Fibroblast of lung (primary cell): ENCODE data around the gene ATP8A2. TPM values are rescaled to one million over a fixed set of nuclear protein-coding genes. Genes with fewer than 3 reads are reported as not detected.
A peak's percentile ranks its signal among the peaks of the same experiment; 100 is the strongest.

Source experiments
- DNase-seq, 2 donors: peaks; one replicate each; pipeline versions ENCODE4 v3.0.0 to v3.0.0-alpha.2; 2010; ENCODE audit warnings: low read depth in 2 of 2
- H2AFZ ChIP-seq: 2 replicates; pipeline ENCODE4 v1.5.1; 2012; ENCODE audit warnings: low read length, control low read depth, inconsistent platforms
- H3K27ac ChIP-seq: 2 replicates; pipeline ENCODE4 v1.5.1; 2011; ENCODE audit warnings: low read length, control low read depth; ENCODE audit not compliant: insufficient read depth
- H3K27me3 ChIP-seq: 2 replicates; pipeline ENCODE4 v1.5.1; 2011; ENCODE audit warnings: mild to moderate bottlenecking, low read length; ENCODE audit not compliant: control insufficient read depth, insufficient read depth
- H3K36me3 ChIP-seq: 2 replicates; pipeline ENCODE4 v1.5.1; 2011; ENCODE audit warnings: low read length; ENCODE audit not compliant: control insufficient read depth, insufficient read depth
- H3K4me1 ChIP-seq: 2 replicates; pipeline ENCODE4 v1.5.1; 2011; ENCODE audit warnings: low read length; ENCODE audit not compliant: control insufficient read depth, insufficient read depth; ENCODE audit errors: extremely low read depth
- H3K4me2 ChIP-seq: 2 replicates; pipeline ENCODE4 v1.5.1; 2011; ENCODE audit warnings: low read length, control low read depth; ENCODE audit not compliant: insufficient read depth; ENCODE audit errors: extremely low read depth
- H3K4me3 ChIP-seq, 4 experiments: fragments of 200-600 bp in 1 of 4; sonication (generic) in 1 of 4; replicated peaks in 1 of 4; 2 replicates each; pipeline ENCODE4 v1.5.1; 2011 to 2016; ENCODE audit warnings: low read length in 4 of 4, low read depth in 3 of 4, mild to moderate bottlenecking in 3 of 4, control low read depth in 2 of 4, inconsistent platforms in 1 of 4, mixed read lengths in 1 of 4; ENCODE audit not compliant: insufficient read depth in 1 of 4; ENCODE audit errors: control extremely low read depth in 1 of 4
- H3K79me2 ChIP-seq: 2 replicates; pipeline ENCODE4 v1.5.1; 2012; ENCODE audit warnings: mild to moderate bottlenecking, low read length, inconsistent platforms; ENCODE audit not compliant: control insufficient read depth, insufficient read depth
- H3K9ac ChIP-seq: 2 replicates; pipeline ENCODE4 v1.5.1; 2011; ENCODE audit warnings: mild to moderate bottlenecking, low read length, control low read depth; ENCODE audit not compliant: insufficient read depth
- H3K9me3 ChIP-seq: 2 replicates; pipeline ENCODE4 v1.5.1; 2012; ENCODE audit warnings: low read depth, low read length; ENCODE audit not compliant: control insufficient read depth, insufficient read depth
- H4K20me1 ChIP-seq: 2 replicates; pipeline ENCODE4 v1.5.1; 2011; ENCODE audit warnings: low read length; ENCODE audit not compliant: control insufficient read depth, insufficient read depth; ENCODE audit errors: extremely low read depth
- EZH2 ChIP-seq: IDR thresholded peaks from 2 replicates; pipeline ENCODE4 v1.5.1; 2012; ENCODE audit warnings: low read length, control low read depth, mild to moderate bottlenecking; ENCODE audit errors: missing control alignments
- polyA plus RNA-seq, 2 donors: library from polyadenylated mRNA; depleted of rRNA in 1 of 2; stranded (reverse) in 1 of 2; unstranded in 1 of 2; fragments of >200 nt; gene quantifications; 2 replicates each; pipeline ENCODE4 v1.2.1, GENCODE V29; 2011 to 2012; ENCODE audit warnings: missing spikeins in 1 of 2
- total RNA-seq: library from RNA; depleted of rRNA; stranded (reverse); fragments of >200 nt; gene quantifications from 2 replicates; pipeline ENCODE4 v1.2.1, GENCODE V29; 2014
- TF ChIP-seq, protein P1 (sequence below), 2 donors: IDR thresholded peaks in 1 of 2; conservative IDR thresholded peaks in 1 of 2; 1 replicate in 1 of 2; 2 replicates in 1 of 2; pipeline ENCODE4 v1.5.1; 2011 to 2012; ENCODE audit warnings: low read length in 2 of 2, control low read depth in 1 of 2, inconsistent platforms in 1 of 2, low read depth in 1 of 2, mild to moderate bottlenecking in 1 of 2

ATP8A2 gene
- total and polyA plus RNA-seq, 2 donors (not counting 1 experiment from before 2014, with no cell fraction given): under 0.01 to 0.01 TPM

DNA sequence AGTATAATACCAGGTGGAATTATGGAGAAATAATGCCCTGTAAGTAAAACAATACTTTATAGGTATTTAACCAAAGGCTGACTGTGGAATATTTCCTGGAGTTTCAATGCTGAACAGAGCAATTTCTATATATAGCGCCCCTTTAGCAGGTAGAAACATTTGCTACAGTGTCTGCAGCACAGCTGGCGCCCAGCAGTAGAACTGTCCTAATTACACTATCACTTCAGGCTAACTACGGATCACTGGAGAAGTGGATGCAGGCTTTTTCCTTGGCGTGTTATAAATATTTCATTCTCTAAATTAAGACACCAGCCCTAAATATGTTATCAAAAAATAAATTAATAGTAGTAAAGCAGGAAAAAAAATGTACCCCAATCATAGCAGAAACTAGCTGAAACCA, 677.0 kb downstream of the ATP8A2 start:
- Histone ChIP-seq H2AFZ (no peak overlapping the region), H3K79me2 (no peaks in the 10 kb centered on the region), H3K27ac (no peak overlapping the region), H4K20me1 (no peaks in the 10 kb centered on the region), H3K4me3 (no peak overlapping the region), H3K9ac (no peak overlapping the region), H3K36me3 (no peaks in the 10 kb centered on the region), H3K4me1 (no peaks in the 10 kb centered on the region), H3K9me3 (no peaks in the 10 kb centered on the region), H3K4me2 (no peak overlapping the region), H3K27me3 (peaks cover 32% of the 10 kb centered on the region)
- no peak for TF ChIP-seq EZH2
- TF ChIP-seq, protein P1, sequence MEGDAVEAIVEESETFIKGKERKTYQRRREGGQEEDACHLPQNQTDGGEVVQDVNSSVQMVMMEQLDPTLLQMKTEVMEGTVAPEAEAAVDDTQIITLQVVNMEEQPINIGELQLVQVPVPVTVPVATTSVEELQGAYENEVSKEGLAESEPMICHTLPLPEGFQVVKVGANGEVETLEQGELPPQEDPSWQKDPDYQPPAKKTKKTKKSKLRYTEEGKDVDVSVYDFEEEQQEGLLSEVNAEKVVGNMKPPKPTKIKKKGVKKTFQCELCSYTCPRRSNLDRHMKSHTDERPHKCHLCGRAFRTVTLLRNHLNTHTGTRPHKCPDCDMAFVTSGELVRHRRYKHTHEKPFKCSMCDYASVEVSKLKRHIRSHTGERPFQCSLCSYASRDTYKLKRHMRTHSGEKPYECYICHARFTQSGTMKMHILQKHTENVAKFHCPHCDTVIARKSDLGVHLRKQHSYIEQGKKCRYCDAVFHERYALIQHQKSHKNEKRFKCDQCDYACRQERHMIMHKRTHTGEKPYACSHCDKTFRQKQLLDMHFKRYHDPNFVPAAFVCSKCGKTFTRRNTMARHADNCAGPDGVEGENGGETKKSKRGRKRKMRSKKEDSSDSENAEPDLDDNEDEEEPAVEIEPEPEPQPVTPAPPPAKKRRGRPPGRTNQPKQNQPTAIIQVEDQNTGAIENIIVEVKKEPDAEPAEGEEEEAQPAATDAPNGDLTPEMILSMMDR (conservative IDR thresholded peaks at IDR 0.05 in 1 of 2, IDR thresholded peaks at IDR 0.05 in 1 of 2; ENCODE audit: low read depth in 1 of 2, low read length in 2 of 2): no peak
- no peak for DNase-seq

GRCh38 chr13:26050568-26051230, 678.9 kb downstream of the ATP8A2 start:
- Histone ChIP-seq H3K27ac (no peak overlapping the region), H3K79me2 (no peaks in the 10 kb centered on the region), H2AFZ (no peak overlapping the region), H3K27me3 (peaks cover 32% of the 10 kb centered on the region), H3K9me3 (no peaks in the 10 kb centered on the region), H4K20me1 (no peaks in the 10 kb centered on the region), H3K4me2 (no peak overlapping the region), H3K9ac (no peak overlapping the region), H3K4me3 (no peak overlapping the region), H3K36me3 (no peaks in the 10 kb centered on the region), H3K4me1 (no peaks in the 10 kb centered on the region)
- peak; percentile 50 for TF ChIP-seq EZH2
- TF ChIP-seq, protein P1 (conservative IDR thresholded peaks at IDR 0.05 in 1 of 2, IDR thresholded peaks at IDR 0.05 in 1 of 2; ENCODE audit: low read depth in 1 of 2, low read length in 2 of 2): no peak
- peak in 1 of 2 donors; percentile 48 for DNase-seq

DNA sequence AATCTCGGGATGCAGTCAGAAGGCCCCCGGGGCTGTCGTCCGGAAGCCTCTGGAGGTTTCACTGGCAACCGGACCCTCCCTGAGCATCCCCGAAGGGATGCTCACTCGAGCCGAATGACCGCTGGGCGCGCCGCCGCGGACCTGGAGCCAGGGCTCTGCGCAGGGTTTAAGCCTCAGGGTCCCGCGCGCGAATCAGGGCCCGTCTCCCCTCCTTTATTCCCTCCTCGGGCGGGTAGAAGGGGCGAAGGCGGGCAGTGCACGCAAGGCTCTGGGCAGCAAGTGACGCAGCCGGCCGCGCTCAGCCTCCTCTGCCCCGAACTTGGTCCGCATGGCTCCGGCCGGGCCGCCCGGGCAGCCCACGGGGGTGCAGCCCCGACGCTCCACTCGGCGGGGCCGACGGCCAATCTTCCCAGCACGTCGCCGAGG, 679.5 kb downstream of the ATP8A2 start:
- Histone ChIP-seq H2AFZ (no peak overlapping the region), H3K4me1 (no peaks in the 10 kb centered on the region), H3K9me3 (no peaks in the 10 kb centered on the region), H3K36me3 (no peaks in the 10 kb centered on the region), H3K27ac (no peak overlapping the region), H4K20me1 (no peaks in the 10 kb centered on the region), H3K4me2 (no peak overlapping the region), H3K4me3 (no peak overlapping the region), H3K79me2 (no peaks in the 10 kb centered on the region), H3K27me3 (peaks cover 32% of the 10 kb centered on the region), H3K9ac (no peak overlapping the region)
- peak in 1 of 2 donors; percentile 33 for DNase-seq
- TF ChIP-seq, protein P1 (conservative IDR thresholded peaks at IDR 0.05 in 1 of 2, IDR thresholded peaks at IDR 0.05 in 1 of 2; ENCODE audit: low read depth in 1 of 2, low read length in 2 of 2): no peak
- peak; percentile 50 for TF ChIP-seq EZH2
